AG09319 (cell line): ENCODE measurements around the gene AIPL1.

ENCODE experiments used
- DNase-seq: peaks from one replicate; pipeline ENCODE4 v3.0.0-alpha.2; 2010; ENCODE audit warnings: low read depth; ENCODE audit errors: extremely low read depth
- CTCF ChIP-seq: IDR thresholded peaks from 2 replicates; pipeline ENCODE4 v1.5.1; 2011; ENCODE audit warnings: low read depth, mild to moderate bottlenecking, inconsistent platforms, low read length, moderate library complexity

AIPL1 gene

GRCh38 chr17:6458460-6458950, 23.6 kb upstream of the AIPL1 start:
- no peak for DNase-seq
- no peak for TF ChIP-seq CTCF

GRCh38 chr17:6457688-6458459, 23.0 kb upstream of the AIPL1 start:
- DNase-seq = no peak
- TF ChIP-seq CTCF = no peak

- DNase-seq = peak; percentile 8
- no peak for TF ChIP-seq CTCF
These were observed 22.2 kb upstream of the AIPL1 start for GRCh38 chr17:6456914-6457687.

- no peak for DNase-seq
- no peak for TF ChIP-seq CTCF
These were observed 21.4 kb upstream of the AIPL1 start for GRCh38 chr17:6456321-6456720.

- TF ChIP-seq CTCF = no peak
- no peak for DNase-seq
These were observed 20.4 kb upstream of the AIPL1 start for GRCh38 chr17:6455321-6455705.

- no peak for TF ChIP-seq CTCF
- no peak for DNase-seq
These were observed 19.8 kb upstream of the AIPL1 start for GRCh38 chr17:6454495-6455320.
